Neuron (in vitro differentiated cells): ENCODE measurements around the gene MGLL.

Experiments
- H2AFZ ChIP-seq: one replicate; pipeline ENCODE4 v1.6.1; 2013; ENCODE audit warnings: low read depth, mild to moderate bottlenecking, inconsistent platforms, low read length, moderate library complexity
- H3K27me3 ChIP-seq: one replicate; pipeline ENCODE4 v1.6.1; 2013; ENCODE audit warnings: low read length; ENCODE audit not compliant: insufficient read depth
- H3K36me3 ChIP-seq: one replicate; pipeline ENCODE4 v1.6.1; 2013; ENCODE audit warnings: low read length; ENCODE audit not compliant: insufficient read depth
- H3K4me1 ChIP-seq: one replicate; pipeline ENCODE4 v1.6.1; 2013; ENCODE audit warnings: low read length; ENCODE audit not compliant: insufficient read depth
- H3K4me3 ChIP-seq: 2 replicates; pipeline ENCODE4 v1.5.1; 2013; ENCODE audit warnings: mild to moderate bottlenecking, low read length, moderate library complexity
- H3K9me3 ChIP-seq: one replicate; pipeline ENCODE4 v1.6.1; 2013; ENCODE audit warnings: low read length

MGLL gene

DNA sequence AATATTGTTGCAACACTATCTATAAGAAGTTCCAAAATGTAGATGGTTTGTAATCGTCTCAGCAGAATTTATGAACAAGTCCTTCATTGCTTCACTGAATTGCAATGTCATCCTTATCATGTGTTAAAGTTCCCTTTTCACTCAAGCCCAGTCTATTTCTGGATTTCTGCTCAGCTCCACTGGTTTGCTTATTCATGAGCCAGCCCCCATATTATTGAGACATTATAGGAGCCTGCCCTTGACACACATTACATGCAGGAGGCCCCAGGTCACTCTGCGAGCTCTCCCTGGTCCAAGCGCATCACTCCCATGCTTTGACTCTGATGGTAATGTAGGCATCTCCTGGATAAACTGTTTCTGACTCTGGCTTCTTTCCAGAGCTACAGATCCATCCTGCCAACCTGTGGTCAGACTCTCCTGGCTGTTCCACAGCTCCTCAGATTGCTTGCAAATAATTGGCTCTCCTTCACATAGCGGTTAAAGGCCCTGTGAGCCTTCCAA, 92.7 kb downstream of the MGLL start:
- no peaks in the 10 kb centered on the region for H3K36me3 ChIP-seq
- no peaks in the 10 kb centered on the region for H3K4me1 ChIP-seq
- no peak overlapping the region for H3K4me3 ChIP-seq
- peaks cover 9% of the 10 kb centered on the region for H3K27me3 ChIP-seq
- no peak overlapping the region for H2AFZ ChIP-seq
- peaks cover 2% of the 10 kb centered on the region for H3K9me3 ChIP-seq

- no peaks in the 10 kb centered on the region for H3K36me3 ChIP-seq
- H2AFZ ChIP-seq, result no peak overlapping the region
- H3K27me3 ChIP-seq, result peaks cover 4% of the 10 kb centered on the region
- no peak overlapping the region for H3K4me3 ChIP-seq
- peaks cover 2% of the 10 kb centered on the region for H3K9me3 ChIP-seq
- no peaks in the 10 kb centered on the region for H3K4me1 ChIP-seq
Measured at GRCh38 chr3:127728417-127729015, 93.8 kb downstream of the MGLL start.

DNA sequence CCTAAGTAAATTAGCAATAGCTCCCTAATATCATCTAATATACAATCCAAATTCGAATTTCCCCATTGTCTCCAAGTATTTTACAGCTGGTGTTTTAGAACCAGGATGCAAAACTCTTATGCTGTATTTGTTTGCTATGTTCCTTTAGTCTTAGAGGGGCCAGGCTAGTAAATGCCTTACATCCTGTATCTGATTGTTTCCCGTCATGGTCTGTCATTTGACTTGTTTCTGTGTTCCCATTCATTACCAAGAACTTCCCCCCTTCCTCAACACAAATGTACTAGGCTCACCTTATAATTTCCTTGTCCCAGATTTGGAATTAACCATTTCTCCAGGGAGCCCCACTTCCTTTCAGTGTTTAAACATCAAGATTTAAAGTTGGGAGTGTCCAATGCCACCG, 95.4 kb downstream of the MGLL start:
- H3K4me1 ChIP-seq, result peaks cover 12% of the 10 kb centered on the region
- H3K4me3 ChIP-seq, result no peak overlapping the region
- no peak overlapping the region for H2AFZ ChIP-seq
- H3K9me3 ChIP-seq, result peaks cover 2% of the 10 kb centered on the region
- peaks cover 13% of the 10 kb centered on the region for H3K27me3 ChIP-seq
- no peaks in the 10 kb centered on the region for H3K36me3 ChIP-seq

- Histone ChIP-seq H3K27me3 (peaks cover 19% of the 10 kb centered on the region), H3K4me3 (no peak overlapping the region), H3K4me1 (peaks cover 12% of the 10 kb centered on the region), H3K36me3 (no peaks in the 10 kb centered on the region), H2AFZ (no peak overlapping the region), H3K9me3 (peaks cover 2% of the 10 kb centered on the region)
Measured at GRCh38 chr3:127723011-127723567, 99.2 kb downstream of the MGLL start.

DNA sequence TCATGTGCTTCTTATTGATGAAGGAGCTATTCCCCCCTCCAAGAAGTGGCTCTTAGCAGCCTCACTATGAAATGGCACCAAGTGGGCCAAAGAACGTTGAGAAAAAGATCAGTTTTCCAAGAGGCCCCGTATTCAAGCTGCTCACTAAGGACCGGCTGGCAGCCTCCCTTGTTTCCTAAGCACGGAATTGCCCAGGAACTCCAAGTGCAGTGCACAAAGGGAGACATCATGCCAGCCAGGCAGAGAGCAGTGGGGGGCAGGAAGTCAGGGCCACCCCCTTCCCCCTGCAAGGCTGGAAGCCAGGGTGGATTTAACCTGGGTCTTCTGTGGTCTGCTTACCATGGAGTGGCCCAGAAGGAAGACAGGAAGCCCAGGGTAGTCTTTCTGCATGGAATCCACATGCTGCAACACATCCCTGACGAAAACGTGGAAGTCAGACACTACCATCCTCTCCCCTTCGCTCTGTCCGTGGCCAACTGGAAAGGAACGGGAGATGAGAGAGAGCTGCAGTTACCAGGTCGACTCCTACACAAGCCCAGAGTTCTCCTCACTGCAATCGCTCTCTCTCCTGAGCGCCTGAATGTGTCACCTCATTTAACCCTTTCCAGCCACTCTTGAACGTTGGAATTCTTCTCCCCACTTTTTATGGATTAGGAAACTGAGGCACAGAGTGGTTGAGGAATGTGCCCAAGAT, 100.1 kb downstream of the MGLL start:
- Histone ChIP-seq H3K4me1 (peaks cover 12% of the 10 kb centered on the region), H2AFZ (no peak overlapping the region), H3K9me3 (peaks cover 2% of the 10 kb centered on the region), H3K4me3 (no peak overlapping the region), H3K27me3 (peaks cover 19% of the 10 kb centered on the region), H3K36me3 (no peaks in the 10 kb centered on the region)

- peaks cover 2% of the 10 kb centered on the region for H3K9me3 ChIP-seq
- peaks cover 19% of the 10 kb centered on the region for H3K27me3 ChIP-seq
- peaks cover 12% of the 10 kb centered on the region for H3K4me1 ChIP-seq
- H2AFZ ChIP-seq, result no peak overlapping the region
- H3K36me3 ChIP-seq, result no peaks in the 10 kb centered on the region
- no peak overlapping the region for H3K4me3 ChIP-seq
Measured at GRCh38 chr3:127720985-127721935, 101.1 kb downstream of the MGLL start.

GRCh38 chr3:127720161-127720823, 102.0 kb downstream of the MGLL start:
- peaks cover 12% of the 10 kb centered on the region for H3K4me1 ChIP-seq
- no peaks in the 10 kb centered on the region for H3K36me3 ChIP-seq

GRCh38 chr3:127719369-127719768, 102.9 kb downstream of the MGLL start:
- H3K36me3 ChIP-seq, result no peaks in the 10 kb centered on the region
- H3K4me1 ChIP-seq, result peaks cover 12% of the 10 kb centered on the region
- peaks cover 24% of the 10 kb centered on the region for H3K27me3 ChIP-seq
- H3K4me3 ChIP-seq, result no peak overlapping the region
- no peak overlapping the region for H2AFZ ChIP-seq
- no peaks in the 10 kb centered on the region for H3K9me3 ChIP-seq

More at GRCh38 chr3:127720161-127720823, 102.0 kb downstream of the MGLL start:
- Histone ChIP-seq H3K27me3 (peaks cover 19% of the 10 kb centered on the region), H3K4me3 (no peak overlapping the region), H3K9me3 (peaks cover 2% of the 10 kb centered on the region), H2AFZ (no peak overlapping the region)

- Histone ChIP-seq H3K4me1 (peaks cover 12% of the 10 kb centered on the region), H3K36me3 (no peaks in the 10 kb centered on the region), H3K27me3 (peaks cover 25% of the 10 kb centered on the region)
Measured at GRCh38 chr3:127718916-127719290, 103.4 kb downstream of the MGLL start.

GRCh38 chr3:127718245-127718915, 103.9 kb downstream of the MGLL start:
- Histone ChIP-seq H2AFZ (no peak overlapping the region), H3K9me3 (no peaks in the 10 kb centered on the region), H3K27me3 (peaks cover 25% of the 10 kb centered on the region), H3K4me3 (no peak overlapping the region), H3K36me3 (no peaks in the 10 kb centered on the region), H3K4me1 (peaks cover 11% of the 10 kb centered on the region)

More at GRCh38 chr3:127718916-127719290, 103.4 kb downstream of the MGLL start:
- no peak overlapping the region for H3K4me3 ChIP-seq
- H2AFZ ChIP-seq, result no peak overlapping the region
- H3K9me3 ChIP-seq, result no peaks in the 10 kb centered on the region

GRCh38 chr3:127717357-127718244, 104.7 kb downstream of the MGLL start:
- Histone ChIP-seq H3K36me3 (no peaks in the 10 kb centered on the region), H2AFZ (no peak overlapping the region), H3K4me3 (no peak overlapping the region), H3K27me3 (peaks cover 21% of the 10 kb centered on the region), H3K9me3 (no peaks in the 10 kb centered on the region), H3K4me1 (peaks cover 3% of the 10 kb centered on the region)
